ENCODE measurements around the gene BPNT1.

The BPNT1 gene

GRCh38 chr1:220076861-220077762 is 12.5 kb downstream of the BPNT1 start:
- TF ChIP-seq, protein P1, sequence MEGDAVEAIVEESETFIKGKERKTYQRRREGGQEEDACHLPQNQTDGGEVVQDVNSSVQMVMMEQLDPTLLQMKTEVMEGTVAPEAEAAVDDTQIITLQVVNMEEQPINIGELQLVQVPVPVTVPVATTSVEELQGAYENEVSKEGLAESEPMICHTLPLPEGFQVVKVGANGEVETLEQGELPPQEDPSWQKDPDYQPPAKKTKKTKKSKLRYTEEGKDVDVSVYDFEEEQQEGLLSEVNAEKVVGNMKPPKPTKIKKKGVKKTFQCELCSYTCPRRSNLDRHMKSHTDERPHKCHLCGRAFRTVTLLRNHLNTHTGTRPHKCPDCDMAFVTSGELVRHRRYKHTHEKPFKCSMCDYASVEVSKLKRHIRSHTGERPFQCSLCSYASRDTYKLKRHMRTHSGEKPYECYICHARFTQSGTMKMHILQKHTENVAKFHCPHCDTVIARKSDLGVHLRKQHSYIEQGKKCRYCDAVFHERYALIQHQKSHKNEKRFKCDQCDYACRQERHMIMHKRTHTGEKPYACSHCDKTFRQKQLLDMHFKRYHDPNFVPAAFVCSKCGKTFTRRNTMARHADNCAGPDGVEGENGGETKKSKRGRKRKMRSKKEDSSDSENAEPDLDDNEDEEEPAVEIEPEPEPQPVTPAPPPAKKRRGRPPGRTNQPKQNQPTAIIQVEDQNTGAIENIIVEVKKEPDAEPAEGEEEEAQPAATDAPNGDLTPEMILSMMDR (conservative IDR thresholded peaks at IDR 0.05; ENCODE audit: low read depth, low read length) = no peak
- no peak overlapping the region for H3K4me3 ChIP-seq (ENCODE audit: low read depth, low read length)
- no peak for DNase-seq (ENCODE audit: low read depth)

GRCh38 chr1:220067269-220068204 is 22.1 kb downstream of the BPNT1 start:
- H3K4me3 ChIP-seq (ENCODE audit: low read depth, low read length) = no peak overlapping the region
- peak; percentile 31 for DNase-seq (ENCODE audit: low read depth)
- TF ChIP-seq, protein P1 (conservative IDR thresholded peaks at IDR 0.05; ENCODE audit: low read depth, low read length) = no peak

- TF ChIP-seq, protein P1 (conservative IDR thresholded peaks at IDR 0.05; ENCODE audit: low read depth, low read length) = no peak
- H3K4me3 ChIP-seq (ENCODE audit: low read depth, low read length) = no peak overlapping the region
- no peak for DNase-seq (ENCODE audit: low read depth)
These were observed 27.0 kb downstream of the BPNT1 start for GRCh38 chr1:220062629-220063028.

- H3K4me3 ChIP-seq (ENCODE audit: low read depth, low read length) = no peak overlapping the region
- DNase-seq (ENCODE audit: low read depth) = no peak
- TF ChIP-seq, protein P1 (conservative IDR thresholded peaks at IDR 0.05; ENCODE audit: low read depth, low read length) = no peak
These were observed 28.7 kb downstream of the BPNT1 start for GRCh38 chr1:220060876-220061275.

- TF ChIP-seq, protein P1 (conservative IDR thresholded peaks at IDR 0.05; ENCODE audit: low read depth, low read length) = no peak
These were observed 33.2 kb downstream of the BPNT1 start for GRCh38 chr1:220056374-220056773.

DNA sequence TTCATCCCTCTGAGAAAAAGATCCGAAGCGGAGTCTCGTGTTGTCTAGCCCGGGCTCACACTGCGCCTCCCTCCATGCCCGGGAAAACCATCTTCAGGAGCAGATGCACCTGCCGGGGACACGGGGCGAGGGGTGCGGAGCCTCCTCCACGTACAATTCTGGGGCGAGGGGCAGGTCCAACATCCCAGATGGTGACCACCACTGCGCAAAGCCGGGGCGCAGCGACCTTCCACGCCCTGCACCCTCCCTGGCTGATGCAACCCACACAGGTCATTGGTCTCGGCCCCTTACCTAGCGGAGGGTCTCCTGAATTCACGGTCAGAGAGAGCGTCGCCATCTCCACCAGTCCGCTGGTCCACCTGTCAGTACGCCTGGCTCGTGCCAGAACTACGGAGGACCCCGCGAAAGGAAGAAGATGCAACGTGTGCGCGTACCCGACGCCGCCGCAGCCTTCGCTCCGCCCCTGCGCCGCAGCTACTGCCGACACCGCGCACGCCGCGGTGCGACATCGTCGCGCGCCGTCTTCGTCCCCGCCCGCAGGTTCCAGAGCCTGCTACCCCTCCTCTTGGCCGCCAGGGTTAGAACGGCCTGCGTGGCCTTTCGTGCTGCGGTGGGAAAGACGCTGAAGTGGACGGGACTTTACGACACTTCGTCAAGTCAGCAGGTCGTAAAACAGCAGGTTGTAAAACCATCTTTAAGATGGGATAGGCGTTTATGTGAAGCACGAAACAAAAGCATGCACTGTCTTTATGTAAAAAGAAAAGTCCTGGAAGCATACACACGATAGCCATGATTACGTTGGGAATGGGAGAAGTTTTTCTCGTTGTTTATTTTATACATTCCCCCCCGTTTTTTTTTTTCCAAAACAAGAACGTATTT is 43.3 kb downstream of the BPNT1 start, which contains the start of gene EPRS1:
Gene EPRS1 (minus strand): TSS at position 454 of the 879 bp plus-strand sequence. CDS start 117 bp downstream, at position 337.
- peak; percentile 99 for DNase-seq (ENCODE audit: low read depth)
- TF ChIP-seq, protein P1 (conservative IDR thresholded peaks at IDR 0.05; ENCODE audit: low read depth, low read length) = peak; percentile 70
- H3K4me3 ChIP-seq (ENCODE audit: low read depth, low read length) = peak within 1 kb of the TSS; percentile 97

More at GRCh38 chr1:220056374-220056773, 33.2 kb downstream of the BPNT1 start:
- no peak for DNase-seq (ENCODE audit: low read depth)
- no peak overlapping the region for H3K4me3 ChIP-seq (ENCODE audit: low read depth, low read length)

Data from choroid plexus epithelial cell (primary cell).